ENCODE results near the gene SLCO1B1.

SLCO1B1 gene

DNA sequence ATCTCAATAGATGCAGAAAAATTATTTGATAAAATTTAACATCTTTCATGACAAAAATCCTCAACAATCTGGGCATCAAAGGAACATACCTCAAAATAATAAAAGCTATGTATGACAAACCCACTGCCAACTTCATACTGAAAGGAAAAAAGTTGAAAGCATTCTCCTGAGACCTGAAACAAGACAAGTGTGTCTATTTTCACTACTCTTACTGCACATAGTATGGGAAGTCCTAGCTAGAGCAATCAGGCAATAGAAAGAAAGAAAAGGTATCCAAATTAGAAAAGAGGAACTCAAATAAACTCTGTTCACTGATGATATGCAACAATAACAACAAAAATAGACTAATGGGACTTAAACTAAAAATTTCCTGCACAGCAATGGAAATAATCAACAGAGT is 90.1 kb downstream of the SLCO1B1 start:
- no peak for DNase-seq

DNA sequence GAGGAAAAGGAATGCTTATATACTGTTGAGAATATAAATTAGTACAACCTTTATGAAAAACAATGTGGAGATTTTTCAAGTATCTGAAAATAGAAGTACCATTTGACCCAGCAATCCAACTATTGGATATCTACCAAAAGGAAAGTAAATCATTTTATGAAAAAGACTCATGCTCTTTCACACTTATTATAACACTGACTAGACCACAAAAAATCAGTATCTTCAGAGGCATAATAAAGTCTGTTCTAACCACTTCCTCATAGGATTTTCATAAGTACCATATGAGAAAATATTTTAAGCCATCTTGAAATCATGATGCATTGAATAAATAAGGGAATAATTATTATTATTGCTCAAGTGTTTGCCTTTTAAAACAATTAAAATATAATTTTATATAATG is 90.8 kb downstream of the SLCO1B1 start:
- no peak for DNase-seq

- DNase-seq = no peak
Observed at GRCh38 chr12:21223930-21224329, 92.9 kb downstream of the SLCO1B1 start.

GRCh38 chr12:21234395-21234794 is 103.4 kb downstream of the SLCO1B1 start:
- no peak for DNase-seq

- DNase-seq = no peak
Observed at GRCh38 chr12:21239866-21240265, 108.9 kb downstream of the SLCO1B1 start.

DNA sequence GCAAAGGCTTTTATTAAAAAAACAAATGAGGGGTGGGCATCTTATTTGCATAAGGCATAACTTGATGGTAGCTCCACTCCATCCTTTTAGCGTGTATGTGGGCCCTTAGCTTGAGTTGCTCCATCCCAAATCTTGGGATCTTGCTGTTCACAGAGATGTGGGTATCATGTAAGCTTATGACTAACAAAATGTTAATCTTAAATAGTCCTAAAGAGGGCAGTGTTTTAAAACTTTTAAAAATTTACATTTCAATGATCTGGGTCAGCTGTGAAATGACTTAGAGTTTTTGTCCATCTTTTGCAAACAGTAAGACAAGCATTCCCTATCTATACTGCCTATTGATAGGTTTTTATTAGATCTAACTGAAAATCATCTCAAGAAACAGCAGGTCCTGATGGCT is 117.7 kb downstream of the SLCO1B1 start:
- no peak for DNase-seq

DNA sequence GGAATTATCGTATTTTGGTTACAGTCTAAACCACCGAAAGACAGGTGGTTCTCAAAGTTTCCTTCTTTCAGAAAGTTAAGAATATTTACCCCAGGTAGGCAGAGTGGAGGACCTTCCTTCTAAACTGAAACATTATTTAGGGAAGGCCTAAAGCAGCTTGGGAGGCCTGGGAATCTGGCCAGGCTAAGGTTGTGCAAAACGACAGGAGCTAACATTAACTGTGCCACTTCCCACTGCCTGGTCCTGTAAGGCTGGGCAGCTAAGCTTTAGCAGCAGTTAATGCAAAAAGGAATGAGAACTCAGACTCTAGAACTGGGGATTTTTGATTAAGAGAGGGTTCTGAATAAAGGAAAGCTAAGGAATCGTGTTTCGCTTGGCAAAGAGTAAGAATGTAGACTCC is 121.1 kb downstream of the SLCO1B1 start:
- DNase-seq = no peak

DNA sequence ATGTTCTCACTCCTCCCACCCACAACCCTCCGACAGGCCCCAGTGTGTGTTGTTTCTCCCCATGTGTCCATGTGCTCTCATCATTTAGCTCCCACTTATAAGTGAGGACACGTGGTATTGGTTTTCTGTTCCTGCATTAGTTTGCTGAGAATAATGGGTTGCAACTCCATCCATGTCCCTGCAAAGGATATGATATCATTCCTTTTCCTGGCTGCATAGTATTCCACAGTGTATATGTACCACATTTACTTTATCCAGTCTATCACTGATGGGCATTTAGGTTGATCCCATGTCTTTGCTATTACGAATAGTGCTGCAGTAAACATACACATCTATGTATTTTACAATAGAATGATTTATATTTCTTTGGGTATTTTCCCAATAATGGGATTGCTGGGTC is 126.2 kb downstream of the SLCO1B1 start:
- no peak for DNase-seq

DNA sequence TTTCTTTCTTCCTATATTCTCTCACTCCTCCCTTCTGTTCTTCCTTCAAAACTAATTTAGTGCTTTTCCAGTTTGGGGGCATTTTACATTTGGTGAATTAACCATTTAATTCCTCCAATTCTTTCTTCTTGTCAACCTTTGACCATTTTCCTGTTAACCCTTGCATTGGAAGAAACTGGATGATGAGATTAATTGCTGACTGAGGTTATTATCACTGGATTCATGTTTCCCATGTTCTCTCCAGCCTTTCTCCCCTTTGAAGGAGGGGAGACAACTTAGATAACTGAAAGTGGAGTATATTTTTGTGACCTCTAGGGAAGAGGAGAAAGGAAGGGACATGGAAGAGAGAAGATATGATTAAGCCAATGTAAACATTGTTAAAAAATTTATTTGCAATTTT is 133.2 kb downstream of the SLCO1B1 start:
- no peak for DNase-seq

DNA sequence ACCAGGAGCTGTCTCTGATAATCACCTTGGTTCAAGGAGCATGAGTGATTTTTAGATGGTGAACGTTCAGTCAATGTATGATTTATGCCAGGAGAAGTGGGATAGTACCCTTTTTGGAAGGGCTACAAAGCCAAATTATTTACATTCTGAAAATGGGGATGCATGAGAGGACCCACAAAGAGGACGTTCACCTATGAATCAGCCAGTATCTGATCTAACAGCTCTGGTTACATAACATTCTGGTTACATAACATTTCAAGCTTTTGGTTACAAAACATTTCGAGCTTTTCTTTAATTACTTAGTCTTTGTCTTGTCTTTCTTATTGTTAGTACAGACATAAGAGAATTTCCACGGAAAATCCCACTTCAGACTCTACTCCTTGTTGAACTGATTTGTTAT is 134.9 kb downstream of the SLCO1B1 start:
- no peak for DNase-seq

DNA sequence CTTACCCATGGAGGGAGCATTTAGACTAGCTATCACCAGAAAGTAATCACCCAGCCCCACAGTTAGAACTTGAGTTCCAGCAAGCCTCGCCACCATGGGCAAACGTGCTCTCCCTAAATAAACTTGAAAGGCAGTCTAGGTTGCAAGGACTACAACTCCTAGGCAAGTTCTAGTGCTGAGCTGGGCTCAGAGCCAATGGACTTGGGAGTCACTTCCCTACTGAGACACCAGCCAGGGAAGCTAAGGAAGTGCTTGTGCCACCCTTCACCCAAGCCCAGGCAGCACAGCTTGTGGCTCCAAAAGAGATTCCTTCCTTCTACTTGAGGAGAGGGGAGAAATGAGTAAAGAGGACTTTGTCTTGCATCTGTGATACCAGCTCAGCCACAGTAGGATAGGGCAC is 145.8 kb downstream of the SLCO1B1 start:
- no peak for DNase-seq
